WTC11 (cell line): Measurements from ENCODE around the gene ARIH1. TPM values are rescaled to one million over a fixed set of nuclear protein-coding genes. Genes with fewer than 3 reads are reported as not detected.

Experiments
- ATAC-seq: fragments of 200-7000 bp; cut with Tn5 transposase; 2 replicates; pipeline ENCODE4 v1.10.0; 2021; ENCODE audit warnings: mild to moderate bottlenecking, moderate library complexity
- CTCF ChIA-PET: fragments of 300-600 bp; sonication (Branson Sonifier 250); formaldehyde crosslinking; loops from one replicate; lab custom pipeline; 2021; ENCODE audit warnings: antibody characterized with exemption; lab: Charles Lee
- POLR2A ChIA-PET: fragments of 350-600 bp; sonication (Branson Sonifier 250); formaldehyde crosslinking; loops from one replicate; lab custom pipeline; 2021; ENCODE audit warnings: antibody characterized with exemption; lab: Charles Lee
- DNase-seq: peaks from one replicate; pipeline ENCODE4 v3.0.0; 2021; ENCODE audit warnings: low spot score
- H3K27ac Mint-ChIP-seq: 2 replicates; pipeline ENCODE4 v1.8.0; 2021; ENCODE audit warnings: mixed read lengths
- H3K27me3 Mint-ChIP-seq: 2 replicates; pipeline ENCODE4 v1.8.0; 2021; ENCODE audit warnings: low read depth, mild to moderate bottlenecking, moderate library complexity, mixed read lengths
- H3K36me3 Mint-ChIP-seq: 2 replicates; pipeline ENCODE4 v1.8.0; 2021; ENCODE audit warnings: mixed read lengths
- H3K4me1 Mint-ChIP-seq: 2 replicates; pipeline ENCODE4 v1.8.0; 2022; ENCODE audit warnings: mixed read lengths
- H3K4me3 Mint-ChIP-seq: 2 replicates; pipeline ENCODE4 v1.8.0; 2021; ENCODE audit warnings: mild to moderate bottlenecking, moderate library complexity, mixed read lengths
- H3K9me3 Mint-ChIP-seq: 2 replicates; pipeline ENCODE4 v1.8.0; 2021; ENCODE audit warnings: mixed read lengths
- ELF4 ChIP-seq: sonication (generic); formaldehyde crosslinking; IDR thresholded peaks from 2 replicates; pipeline ENCODE4 v1.8.1; 2022; ENCODE audit warnings: low read depth, mild to moderate bottlenecking, moderate library complexity, missing genetic modification reagents
- EMX1 ChIP-seq: fragments of 250-450 bp; sonication (Bioruptor Pico); IDR thresholded peaks from 2 replicates; pipeline ENCODE4 v1.8.0; 2021; ENCODE audit warnings: mild to moderate bottlenecking
- FOXJ3 ChIP-seq: sonication (generic); formaldehyde crosslinking; IDR thresholded peaks from 2 replicates; pipeline ENCODE4 v1.9.0; 2021; ENCODE audit warnings: missing genetic modification reagents, mild to moderate bottlenecking, borderline replicate concordance
- FOXP1 ChIP-seq: sonication (generic); formaldehyde crosslinking; IDR thresholded peaks from 2 replicates; pipeline ENCODE4 v1.8.0; 2022; ENCODE audit warnings: missing genetic modification reagents, mild to moderate bottlenecking, moderate library complexity, borderline replicate concordance
- GRHL2 ChIP-seq: fragments of 250-450 bp; sonication (Bioruptor Pico); IDR thresholded peaks from 2 replicates; pipeline ENCODE4 v1.8.0; 2022; ENCODE audit warnings: mild to moderate bottlenecking, moderate library complexity; ENCODE audit not compliant: insufficient replicate concordance, severe bottlenecking
- JAZF1 ChIP-seq: fragments of 250-450 bp; sonication (Bioruptor Pico); IDR thresholded peaks from 2 replicates; pipeline ENCODE4 v1.9.0; 2021; ENCODE audit warnings: moderate library complexity, mild to moderate bottlenecking, inconsistent platforms
- KAT7 ChIP-seq: sonication (generic); formaldehyde crosslinking; IDR thresholded peaks from 2 replicates; pipeline ENCODE4 v1.8.1; 2023; ENCODE audit warnings: missing genetic modification reagents, mild to moderate bottlenecking, borderline replicate concordance
- NFE2L1 ChIP-seq: sonication (generic); formaldehyde crosslinking; IDR thresholded peaks from 2 replicates; pipeline ENCODE4 v1.8.1; 2023; ENCODE audit warnings: missing genetic modification reagents
- NR2C2 ChIP-seq: sonication (generic); formaldehyde crosslinking; IDR thresholded peaks from 2 replicates; pipeline ENCODE4 v1.8.0; 2022; ENCODE audit warnings: mild to moderate bottlenecking, missing genetic modification reagents
- OVOL2 ChIP-seq: fragments of 250-450 bp; sonication (Bioruptor Pico); IDR thresholded peaks from 2 replicates; pipeline ENCODE4 v1.9.0; 2021; ENCODE audit warnings: mild to moderate bottlenecking, borderline replicate concordance
- SMAD3 ChIP-seq: sonication (generic); formaldehyde crosslinking; IDR thresholded peaks from 2 replicates; pipeline ENCODE4 v1.8.0; 2022; ENCODE audit warnings: missing genetic modification reagents, mild to moderate bottlenecking, borderline replicate concordance
- SOX15 ChIP-seq: fragments of 250-450 bp; sonication (Bioruptor Pico); IDR thresholded peaks from 2 replicates; pipeline ENCODE4 v1.9.0; 2021; ENCODE audit warnings: mild to moderate bottlenecking
- TEAD4 ChIP-seq: sonication (generic); formaldehyde crosslinking; IDR thresholded peaks from 2 replicates; pipeline ENCODE4 v1.8.0; 2022; ENCODE audit warnings: mild to moderate bottlenecking, missing genetic modification reagents
- ZNF121 ChIP-seq: sonication (generic); formaldehyde crosslinking; IDR thresholded peaks from 2 replicates; pipeline ENCODE4 v1.8.0; 2023; ENCODE audit warnings: missing genetic modification reagents
- ZNF232 ChIP-seq: sonication (generic); formaldehyde crosslinking; IDR thresholded peaks from 2 replicates; pipeline ENCODE4 v1.8.0; 2022; ENCODE audit warnings: mild to moderate bottlenecking, missing genetic modification reagents
- total RNA-seq: library from RNA; stranded (reverse); gene quantifications from 3 replicates; pipeline ENCODE4 v1.2.3, GENCODE V29; 2021
- TF ChIP-seq, protein P1 (sequence below): sonication (generic); formaldehyde crosslinking; IDR thresholded peaks from 2 replicates; pipeline ENCODE4 v1.8.0; 2022; ENCODE audit warnings: mild to moderate bottlenecking, missing genetic modification reagents
- TF ChIP-seq, protein P2 (sequence below): sonication (generic); formaldehyde crosslinking; IDR thresholded peaks from 2 replicates; pipeline ENCODE4 v1.8.1; 2022; ENCODE audit warnings: mild to moderate bottlenecking, missing genetic modification reagents, moderate library complexity, borderline replicate concordance
- TF ChIP-seq, protein P3 (sequence below): fragments of 250-450 bp; sonication (Bioruptor Pico); IDR thresholded peaks from 2 replicates; pipeline ENCODE4 v2.1.2; 2022; ENCODE audit warnings: mild to moderate bottlenecking, moderate library complexity
- TF ChIP-seq, protein P4 (sequence below): sonication (generic); formaldehyde crosslinking; IDR thresholded peaks from 2 replicates; pipeline ENCODE4 v1.8.1; 2023; ENCODE audit warnings: mild to moderate bottlenecking, missing genetic modification reagents, moderate library complexity
- TF ChIP-seq, protein P5 (sequence below): fragments of 250-450 bp; sonication (Bioruptor Pico); IDR thresholded peaks from 2 replicates; pipeline ENCODE4 v1.9.0; 2021; ENCODE audit warnings: mild to moderate bottlenecking
- TF ChIP-seq, protein P6 (sequence below): sonication (generic); formaldehyde crosslinking; IDR thresholded peaks from 2 replicates; pipeline ENCODE4 v1.8.1; 2022; ENCODE audit warnings: low read depth, mild to moderate bottlenecking, moderate library complexity, missing genetic modification reagents, borderline replicate concordance
- TF ChIP-seq, protein P7 (sequence below): sonication (generic); formaldehyde crosslinking; IDR thresholded peaks from 2 replicates; pipeline ENCODE4 v1.8.1; 2023; ENCODE audit warnings: mild to moderate bottlenecking, moderate library complexity, missing genetic modification reagents

The ARIH1 gene
- total RNA-seq, 1 experiment from 2014 or later = 198 TPM

DNA sequence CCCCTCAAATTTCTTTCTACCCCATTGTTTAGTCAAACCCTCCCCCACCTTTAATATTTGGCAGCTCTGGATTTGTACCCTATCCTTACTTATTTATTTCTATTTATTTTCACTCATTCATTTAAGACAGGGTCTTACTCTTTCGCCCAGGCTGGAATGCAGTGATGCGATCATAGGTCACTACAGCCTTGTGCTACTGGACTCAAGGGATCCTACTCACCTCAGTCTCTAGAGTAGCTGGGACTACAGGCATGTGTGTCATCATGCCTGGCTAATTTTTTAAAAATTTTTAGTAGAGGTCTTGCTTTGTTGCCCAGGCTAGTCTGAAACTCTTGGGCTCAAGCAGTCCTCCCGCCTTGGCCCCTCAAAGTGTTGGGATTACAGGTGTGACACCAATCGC is 35.4 kb downstream of the ARIH1 start (continued):
- TF ChIP-seq, protein P1, sequence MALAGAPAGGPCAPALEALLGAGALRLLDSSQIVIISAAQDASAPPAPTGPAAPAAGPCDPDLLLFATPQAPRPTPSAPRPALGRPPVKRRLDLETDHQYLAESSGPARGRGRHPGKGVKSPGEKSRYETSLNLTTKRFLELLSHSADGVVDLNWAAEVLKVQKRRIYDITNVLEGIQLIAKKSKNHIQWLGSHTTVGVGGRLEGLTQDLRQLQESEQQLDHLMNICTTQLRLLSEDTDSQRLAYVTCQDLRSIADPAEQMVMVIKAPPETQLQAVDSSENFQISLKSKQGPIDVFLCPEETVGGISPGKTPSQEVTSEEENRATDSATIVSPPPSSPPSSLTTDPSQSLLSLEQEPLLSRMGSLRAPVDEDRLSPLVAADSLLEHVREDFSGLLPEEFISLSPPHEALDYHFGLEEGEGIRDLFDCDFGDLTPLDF (CRISPR knock-in tag) = no peak
- TF ChIP-seq SOX15 (CRISPR knock-in tag) (no peak), SMAD3 (no peak), ZNF121 (no peak), OVOL2 (CRISPR knock-in tag) (no peak), ZNF232 (CRISPR knock-in tag) (no peak), JAZF1 (CRISPR knock-in tag) (no peak)
- TF ChIP-seq, protein P2, sequence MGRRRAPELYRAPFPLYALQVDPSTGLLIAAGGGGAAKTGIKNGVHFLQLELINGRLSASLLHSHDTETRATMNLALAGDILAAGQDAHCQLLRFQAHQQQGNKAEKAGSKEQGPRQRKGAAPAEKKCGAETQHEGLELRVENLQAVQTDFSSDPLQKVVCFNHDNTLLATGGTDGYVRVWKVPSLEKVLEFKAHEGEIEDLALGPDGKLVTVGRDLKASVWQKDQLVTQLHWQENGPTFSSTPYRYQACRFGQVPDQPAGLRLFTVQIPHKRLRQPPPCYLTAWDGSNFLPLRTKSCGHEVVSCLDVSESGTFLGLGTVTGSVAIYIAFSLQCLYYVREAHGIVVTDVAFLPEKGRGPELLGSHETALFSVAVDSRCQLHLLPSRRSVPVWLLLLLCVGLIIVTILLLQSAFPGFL = no peak

DNA sequence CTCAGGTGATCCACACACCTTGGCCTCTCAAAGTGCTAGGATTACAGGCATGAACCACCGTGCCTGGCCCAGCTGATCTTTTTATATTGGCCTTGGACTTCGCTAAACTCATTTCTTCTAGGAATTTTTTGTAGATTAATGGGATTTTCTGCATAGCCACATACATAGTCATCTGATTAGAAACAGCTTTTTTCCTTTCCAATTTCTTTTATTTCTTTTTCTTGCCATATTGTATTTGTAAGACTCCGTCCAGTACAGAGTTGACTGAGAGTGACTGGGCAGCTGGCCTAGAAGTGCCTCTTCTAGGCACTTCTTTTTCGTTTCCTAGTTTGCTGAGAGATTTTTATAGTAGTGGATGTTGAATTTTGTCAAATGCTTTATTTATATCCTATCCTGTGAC is 37.4 kb downstream of the ARIH1 start:
- no peak for ATAC-seq
- no peak for DNase-seq

More for the DNA sequence above, 37.4 kb downstream of the ARIH1 start:
- POLR2A ChIA-PET = no interaction called here
- no peaks in the 10 kb centered on the region for H3K27me3 Mint-ChIP-seq
- peaks cover 3% of the 10 kb centered on the region; the same call in 1 of the 2 replicates for H3K9me3 Mint-ChIP-seq
- H3K36me3 Mint-ChIP-seq = peaks cover 6% of the 10 kb centered on the region; the same call in 1 of the 2 replicates
- TF ChIP-seq EMX1 (no peak), FOXP1 (no peak), ELF4 (CRISPR knock-in tag) (no peak), KAT7 (CRISPR knock-in tag) (no peak), NR2C2 (CRISPR knock-in tag) (no peak), GRHL2 (CRISPR knock-in tag) (no peak), TEAD4 (CRISPR knock-in tag) (no peak), FOXJ3 (CRISPR knock-in tag) (no peak), NFE2L1 (CRISPR knock-in tag) (no peak)
- TF ChIP-seq, protein P3, sequence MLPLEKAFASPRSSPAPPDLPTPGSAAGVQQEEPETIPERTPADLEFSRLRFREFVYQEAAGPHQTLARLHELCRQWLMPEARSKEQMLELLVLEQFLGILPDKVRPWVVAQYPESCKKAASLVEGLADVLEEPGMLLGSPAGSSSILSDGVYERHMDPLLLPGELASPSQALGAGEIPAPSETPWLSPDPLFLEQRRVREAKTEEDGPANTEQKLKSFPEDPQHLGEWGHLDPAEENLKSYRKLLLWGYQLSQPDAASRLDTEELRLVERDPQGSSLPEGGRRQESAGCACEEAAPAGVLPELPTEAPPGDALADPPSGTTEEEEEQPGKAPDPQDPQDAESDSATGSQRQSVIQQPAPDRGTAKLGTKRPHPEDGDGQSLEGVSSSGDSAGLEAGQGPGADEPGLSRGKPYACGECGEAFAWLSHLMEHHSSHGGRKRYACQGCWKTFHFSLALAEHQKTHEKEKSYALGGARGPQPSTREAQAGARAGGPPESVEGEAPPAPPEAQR (CRISPR knock-in tag) = no peak
- TF ChIP-seq, protein P4, sequence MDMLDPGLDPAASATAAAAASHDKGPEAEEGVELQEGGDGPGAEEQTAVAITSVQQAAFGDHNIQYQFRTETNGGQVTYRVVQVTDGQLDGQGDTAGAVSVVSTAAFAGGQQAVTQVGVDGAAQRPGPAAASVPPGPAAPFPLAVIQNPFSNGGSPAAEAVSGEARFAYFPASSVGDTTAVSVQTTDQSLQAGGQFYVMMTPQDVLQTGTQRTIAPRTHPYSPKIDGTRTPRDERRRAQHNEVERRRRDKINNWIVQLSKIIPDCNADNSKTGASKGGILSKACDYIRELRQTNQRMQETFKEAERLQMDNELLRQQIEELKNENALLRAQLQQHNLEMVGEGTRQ (CRISPR knock-in tag) = no peak
- TF ChIP-seq, protein P5, sequence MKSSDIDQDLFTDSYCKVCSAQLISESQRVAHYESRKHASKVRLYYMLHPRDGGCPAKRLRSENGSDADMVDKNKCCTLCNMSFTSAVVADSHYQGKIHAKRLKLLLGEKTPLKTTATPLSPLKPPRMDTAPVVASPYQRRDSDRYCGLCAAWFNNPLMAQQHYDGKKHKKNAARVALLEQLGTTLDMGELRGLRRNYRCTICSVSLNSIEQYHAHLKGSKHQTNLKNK (CRISPR knock-in tag) = no peak
- TF ChIP-seq, protein P6, sequence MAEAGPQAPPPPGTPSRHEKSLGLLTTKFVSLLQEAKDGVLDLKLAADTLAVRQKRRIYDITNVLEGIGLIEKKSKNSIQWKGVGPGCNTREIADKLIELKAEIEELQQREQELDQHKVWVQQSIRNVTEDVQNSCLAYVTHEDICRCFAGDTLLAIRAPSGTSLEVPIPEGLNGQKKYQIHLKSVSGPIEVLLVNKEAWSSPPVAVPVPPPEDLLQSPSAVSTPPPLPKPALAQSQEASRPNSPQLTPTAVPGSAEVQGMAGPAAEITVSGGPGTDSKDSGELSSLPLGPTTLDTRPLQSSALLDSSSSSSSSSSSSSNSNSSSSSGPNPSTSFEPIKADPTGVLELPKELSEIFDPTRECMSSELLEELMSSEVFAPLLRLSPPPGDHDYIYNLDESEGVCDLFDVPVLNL (CRISPR knock-in tag) = no peak
- TF ChIP-seq, protein P7, sequence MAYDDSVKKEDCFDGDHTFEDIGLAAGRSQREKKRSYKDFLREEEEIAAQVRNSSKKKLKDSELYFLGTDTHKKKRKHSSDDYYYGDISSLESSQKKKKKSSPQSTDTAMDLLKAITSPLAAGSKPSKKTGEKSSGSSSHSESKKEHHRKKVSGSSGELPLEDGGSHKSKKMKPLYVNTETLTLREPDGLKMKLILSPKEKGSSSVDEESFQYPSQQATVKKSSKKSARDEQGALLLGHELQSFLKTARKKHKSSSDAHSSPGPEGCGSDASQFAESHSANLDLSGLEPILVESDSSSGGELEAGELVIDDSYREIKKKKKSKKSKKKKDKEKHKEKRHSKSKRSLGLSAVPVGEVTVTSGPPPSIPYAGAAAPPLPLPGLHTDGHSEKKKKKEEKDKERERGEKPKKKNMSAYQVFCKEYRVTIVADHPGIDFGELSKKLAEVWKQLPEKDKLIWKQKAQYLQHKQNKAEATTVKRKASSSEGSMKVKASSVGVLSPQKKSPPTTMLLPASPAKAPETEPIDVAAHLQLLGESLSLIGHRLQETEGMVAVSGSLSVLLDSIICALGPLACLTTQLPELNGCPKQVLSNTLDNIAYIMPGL = no peak
- TF ChIP-seq, all 79 proteins: peak for 0
- H3K4me1 Mint-ChIP-seq = peaks cover 26% of the 10 kb centered on the region
- no peak overlapping the region for H3K27ac Mint-ChIP-seq
- no peak overlapping the region for H3K4me3 Mint-ChIP-seq
- CTCF ChIA-PET = interaction anchor here (1.0 kb wide), 1 partner anchor 87 kb away, joined by 3 read pairs; no protein-coding TSS in a partner anchor
